ENCODE measurements around the gene PAPOLA.

PAPOLA gene

GRCh38 chr14:96592591-96593386 lies 90.6 kb downstream of the PAPOLA start:
- no peak overlapping the region for H3K4me3 ChIP-seq (ENCODE audit: control insufficient read depth, low read depth, low read length)
- TF ChIP-seq, protein P1, sequence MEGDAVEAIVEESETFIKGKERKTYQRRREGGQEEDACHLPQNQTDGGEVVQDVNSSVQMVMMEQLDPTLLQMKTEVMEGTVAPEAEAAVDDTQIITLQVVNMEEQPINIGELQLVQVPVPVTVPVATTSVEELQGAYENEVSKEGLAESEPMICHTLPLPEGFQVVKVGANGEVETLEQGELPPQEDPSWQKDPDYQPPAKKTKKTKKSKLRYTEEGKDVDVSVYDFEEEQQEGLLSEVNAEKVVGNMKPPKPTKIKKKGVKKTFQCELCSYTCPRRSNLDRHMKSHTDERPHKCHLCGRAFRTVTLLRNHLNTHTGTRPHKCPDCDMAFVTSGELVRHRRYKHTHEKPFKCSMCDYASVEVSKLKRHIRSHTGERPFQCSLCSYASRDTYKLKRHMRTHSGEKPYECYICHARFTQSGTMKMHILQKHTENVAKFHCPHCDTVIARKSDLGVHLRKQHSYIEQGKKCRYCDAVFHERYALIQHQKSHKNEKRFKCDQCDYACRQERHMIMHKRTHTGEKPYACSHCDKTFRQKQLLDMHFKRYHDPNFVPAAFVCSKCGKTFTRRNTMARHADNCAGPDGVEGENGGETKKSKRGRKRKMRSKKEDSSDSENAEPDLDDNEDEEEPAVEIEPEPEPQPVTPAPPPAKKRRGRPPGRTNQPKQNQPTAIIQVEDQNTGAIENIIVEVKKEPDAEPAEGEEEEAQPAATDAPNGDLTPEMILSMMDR (IDR thresholded peaks at IDR 0.05; ENCODE audit: control insufficient read depth, insufficient read depth, low read depth, low read length, missing control alignments), result no peak
- no peak for DNase-seq (ENCODE audit: low read depth)

GRCh38 chr14:96594961-96595360 lies 92.8 kb downstream of the PAPOLA start:
- H3K4me3 ChIP-seq (ENCODE audit: control insufficient read depth, low read depth, low read length), result no peak overlapping the region
- no peak for DNase-seq (ENCODE audit: low read depth)
- TF ChIP-seq, protein P1 (IDR thresholded peaks at IDR 0.05; ENCODE audit: control insufficient read depth, insufficient read depth, low read depth, low read length, missing control alignments), result no peak

GRCh38 chr14:96597680-96598079 lies 95.5 kb downstream of the PAPOLA start:
- no peak for DNase-seq (ENCODE audit: low read depth)
- TF ChIP-seq, protein P1 (IDR thresholded peaks at IDR 0.05; ENCODE audit: control insufficient read depth, insufficient read depth, low read depth, low read length, missing control alignments), result no peak
- H3K4me3 ChIP-seq (ENCODE audit: control insufficient read depth, low read depth, low read length), result no peak overlapping the region

DNA sequence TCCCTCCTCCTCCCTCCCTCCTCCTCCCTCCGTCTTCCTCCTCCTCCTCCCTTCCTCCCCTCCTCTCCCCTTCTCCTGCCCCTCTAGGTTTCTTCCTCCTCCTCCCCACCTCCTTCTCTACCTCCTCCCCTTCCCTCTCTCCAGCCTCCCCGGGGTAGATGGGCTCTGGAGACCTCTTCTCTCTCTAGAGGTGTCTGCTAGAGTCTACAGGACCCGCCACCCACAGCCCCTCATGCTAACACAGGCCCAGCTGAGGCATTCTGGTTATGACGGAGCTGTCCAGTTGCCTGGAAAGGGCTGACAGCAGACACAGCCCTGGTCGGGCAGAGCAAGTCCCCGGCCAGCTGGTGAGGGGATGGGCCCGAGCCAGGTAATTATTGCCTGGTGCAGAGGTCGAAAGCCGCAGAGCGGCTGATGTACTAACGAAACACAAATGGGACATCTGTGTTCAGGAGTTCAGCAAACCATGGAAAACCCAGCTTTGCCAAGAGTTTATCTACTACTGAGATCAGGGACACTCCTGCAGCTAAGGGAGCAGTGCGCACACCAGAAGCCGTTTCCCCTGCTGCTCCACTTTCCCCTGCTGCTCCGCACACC lies 96.2 kb downstream of the PAPOLA start:
- TF ChIP-seq, protein P1 (IDR thresholded peaks at IDR 0.05; ENCODE audit: control insufficient read depth, insufficient read depth, low read depth, low read length, missing control alignments), result no peak
- DNase-seq (ENCODE audit: low read depth), result no peak
- no peak overlapping the region for H3K4me3 ChIP-seq (ENCODE audit: control insufficient read depth, low read depth, low read length)

- DNase-seq (ENCODE audit: low read depth), result no peak
- TF ChIP-seq, protein P1 (IDR thresholded peaks at IDR 0.05; ENCODE audit: control insufficient read depth, insufficient read depth, low read depth, low read length, missing control alignments), result no peak
- no peak overlapping the region for H3K4me3 ChIP-seq (ENCODE audit: control insufficient read depth, low read depth, low read length)
These were observed 96.9 kb downstream of the PAPOLA start for GRCh38 chr14:96599076-96599475.

DNA sequence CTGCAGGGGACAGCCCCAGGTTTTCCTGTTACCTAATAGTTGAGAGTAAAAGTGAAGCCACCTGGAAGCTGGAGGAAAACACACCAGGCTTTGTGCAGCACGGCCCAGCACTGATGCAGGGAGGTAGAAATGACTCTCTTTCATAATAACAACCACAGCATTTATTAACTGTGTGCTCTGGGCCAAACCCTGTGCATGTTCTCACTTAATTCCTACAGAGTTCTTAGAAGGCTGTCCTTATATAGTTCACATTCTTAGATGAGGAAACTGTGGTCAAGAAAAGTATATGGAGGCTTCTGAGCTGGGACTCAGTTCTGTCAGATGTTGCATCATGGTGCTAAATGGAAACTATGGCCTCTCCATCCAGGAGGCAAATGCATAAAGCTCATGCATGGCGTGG lies 100.0 kb downstream of the PAPOLA start:
- DNase-seq (ENCODE audit: low read depth), result no peak
- no peak overlapping the region for H3K4me3 ChIP-seq (ENCODE audit: control insufficient read depth, low read depth, low read length)
- TF ChIP-seq, protein P1 (IDR thresholded peaks at IDR 0.05; ENCODE audit: control insufficient read depth, insufficient read depth, low read depth, low read length, missing control alignments), result no peak

Data from AG09309 (cell line).